Measurements from ENCODE around the gene GAS2L1.

GAS2L1 gene

DNA sequence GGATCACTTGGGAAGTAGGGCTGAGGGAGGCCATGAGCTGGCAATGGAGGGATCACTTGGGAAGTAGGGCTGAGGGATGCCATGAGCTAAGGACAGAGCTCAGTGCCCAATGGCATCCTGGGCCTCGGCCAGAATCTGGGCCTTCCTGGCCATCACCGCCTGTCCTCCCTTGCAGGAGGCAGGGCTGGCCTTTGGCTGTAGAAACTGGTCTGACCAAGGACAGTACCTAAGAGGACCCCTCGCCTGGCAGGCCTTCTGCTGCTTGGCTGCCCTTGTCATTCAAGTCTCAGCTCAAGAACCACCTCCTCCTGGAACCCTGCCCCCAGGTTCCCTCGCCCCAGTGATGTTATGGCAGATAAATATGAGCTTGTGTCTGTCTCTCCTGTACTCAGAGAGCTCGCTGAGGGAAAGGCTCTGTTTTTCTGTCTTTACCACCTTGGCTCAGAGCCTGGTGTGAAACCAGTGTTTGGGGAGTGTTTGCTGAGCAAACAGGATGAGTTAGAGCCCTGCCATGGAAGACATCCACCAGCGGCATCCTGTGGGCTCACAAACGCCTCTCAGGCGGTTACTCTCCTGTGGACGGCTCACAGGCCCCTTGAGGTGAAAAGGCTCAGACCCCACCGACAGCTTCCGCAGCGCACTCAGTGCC, 28.4 kb downstream of the GAS2L1 start:
- TF ChIP-seq ARNTL (CRISPR knock-in tag; IDR thresholded peaks at IDR 0.05; ENCODE audit: borderline replicate concordance, low read depth) (no peak), CSDC2 (CRISPR knock-in tag; IDR thresholded peaks at IDR 0.05) (no peak), ESRRG (CRISPR knock-in tag; IDR thresholded peaks at IDR 0.05) (no peak), BACH2 (CRISPR knock-in tag; IDR thresholded peaks at IDR 0.05; ENCODE audit: borderline replicate concordance) (no peak), PPARA (CRISPR knock-in tag; IDR thresholded peaks at IDR 0.05; ENCODE audit: borderline replicate concordance) (no peak), ZNF8 (CRISPR knock-in tag; IDR thresholded peaks at IDR 0.05) (no peak), GLIS3 (CRISPR knock-in tag; IDR thresholded peaks at IDR 0.05) (no peak)
- TF ChIP-seq, protein P1, sequence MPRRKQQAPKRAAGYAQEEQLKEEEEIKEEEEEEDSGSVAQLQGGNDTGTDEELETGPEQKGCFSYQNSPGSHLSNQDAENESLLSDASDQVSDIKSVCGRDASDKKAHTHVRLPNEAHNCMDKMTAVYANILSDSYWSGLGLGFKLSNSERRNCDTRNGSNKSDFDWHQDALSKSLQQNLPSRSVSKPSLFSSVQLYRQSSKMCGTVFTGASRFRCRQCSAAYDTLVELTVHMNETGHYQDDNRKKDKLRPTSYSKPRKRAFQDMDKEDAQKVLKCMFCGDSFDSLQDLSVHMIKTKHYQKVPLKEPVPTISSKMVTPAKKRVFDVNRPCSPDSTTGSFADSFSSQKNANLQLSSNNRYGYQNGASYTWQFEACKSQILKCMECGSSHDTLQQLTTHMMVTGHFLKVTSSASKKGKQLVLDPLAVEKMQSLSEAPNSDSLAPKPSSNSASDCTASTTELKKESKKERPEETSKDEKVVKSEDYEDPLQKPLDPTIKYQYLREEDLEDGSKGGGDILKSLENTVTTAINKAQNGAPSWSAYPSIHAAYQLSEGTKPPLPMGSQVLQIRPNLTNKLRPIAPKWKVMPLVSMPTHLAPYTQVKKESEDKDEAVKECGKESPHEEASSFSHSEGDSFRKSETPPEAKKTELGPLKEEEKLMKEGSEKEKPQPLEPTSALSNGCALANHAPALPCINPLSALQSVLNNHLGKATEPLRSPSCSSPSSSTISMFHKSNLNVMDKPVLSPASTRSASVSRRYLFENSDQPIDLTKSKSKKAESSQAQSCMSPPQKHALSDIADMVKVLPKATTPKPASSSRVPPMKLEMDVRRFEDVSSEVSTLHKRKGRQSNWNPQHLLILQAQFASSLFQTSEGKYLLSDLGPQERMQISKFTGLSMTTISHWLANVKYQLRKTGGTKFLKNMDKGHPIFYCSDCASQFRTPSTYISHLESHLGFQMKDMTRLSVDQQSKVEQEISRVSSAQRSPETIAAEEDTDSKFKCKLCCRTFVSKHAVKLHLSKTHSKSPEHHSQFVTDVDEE (CRISPR knock-in tag; IDR thresholded peaks at IDR 0.05): no peak
- TF ChIP-seq, protein P2, sequence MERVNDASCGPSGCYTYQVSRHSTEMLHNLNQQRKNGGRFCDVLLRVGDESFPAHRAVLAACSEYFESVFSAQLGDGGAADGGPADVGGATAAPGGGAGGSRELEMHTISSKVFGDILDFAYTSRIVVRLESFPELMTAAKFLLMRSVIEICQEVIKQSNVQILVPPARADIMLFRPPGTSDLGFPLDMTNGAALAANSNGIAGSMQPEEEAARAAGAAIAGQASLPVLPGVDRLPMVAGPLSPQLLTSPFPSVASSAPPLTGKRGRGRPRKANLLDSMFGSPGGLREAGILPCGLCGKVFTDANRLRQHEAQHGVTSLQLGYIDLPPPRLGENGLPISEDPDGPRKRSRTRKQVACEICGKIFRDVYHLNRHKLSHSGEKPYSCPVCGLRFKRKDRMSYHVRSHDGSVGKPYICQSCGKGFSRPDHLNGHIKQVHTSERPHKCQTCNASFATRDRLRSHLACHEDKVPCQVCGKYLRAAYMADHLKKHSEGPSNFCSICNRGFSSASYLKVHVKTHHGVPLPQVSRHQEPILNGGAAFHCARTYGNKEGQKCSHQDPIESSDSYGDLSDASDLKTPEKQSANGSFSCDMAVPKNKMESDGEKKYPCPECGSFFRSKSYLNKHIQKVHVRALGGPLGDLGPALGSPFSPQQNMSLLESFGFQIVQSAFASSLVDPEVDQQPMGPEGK (CRISPR knock-in tag; IDR thresholded peaks at IDR 0.05; ENCODE audit: borderline replicate concordance): no peak
- TF ChIP-seq, protein P3, sequence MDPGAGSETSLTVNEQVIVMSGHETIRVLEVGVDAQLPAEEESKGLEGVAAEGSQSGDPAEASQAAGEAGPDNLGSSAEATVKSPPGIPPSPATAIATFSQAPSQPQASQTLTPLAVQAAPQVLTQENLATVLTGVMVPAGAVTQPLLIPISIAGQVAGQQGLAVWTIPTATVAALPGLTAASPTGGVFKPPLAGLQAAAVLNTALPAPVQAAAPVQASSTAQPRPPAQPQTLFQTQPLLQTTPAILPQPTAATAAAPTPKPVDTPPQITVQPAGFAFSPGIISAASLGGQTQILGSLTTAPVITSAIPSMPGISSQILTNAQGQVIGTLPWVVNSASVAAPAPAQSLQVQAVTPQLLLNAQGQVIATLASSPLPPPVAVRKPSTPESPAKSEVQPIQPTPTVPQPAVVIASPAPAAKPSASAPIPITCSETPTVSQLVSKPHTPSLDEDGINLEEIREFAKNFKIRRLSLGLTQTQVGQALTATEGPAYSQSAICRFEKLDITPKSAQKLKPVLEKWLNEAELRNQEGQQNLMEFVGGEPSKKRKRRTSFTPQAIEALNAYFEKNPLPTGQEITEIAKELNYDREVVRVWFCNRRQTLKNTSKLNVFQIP (CRISPR knock-in tag; IDR thresholded peaks at IDR 0.05; ENCODE audit: borderline replicate concordance, low read depth): no peak
- TF ChIP-seq, protein P4, sequence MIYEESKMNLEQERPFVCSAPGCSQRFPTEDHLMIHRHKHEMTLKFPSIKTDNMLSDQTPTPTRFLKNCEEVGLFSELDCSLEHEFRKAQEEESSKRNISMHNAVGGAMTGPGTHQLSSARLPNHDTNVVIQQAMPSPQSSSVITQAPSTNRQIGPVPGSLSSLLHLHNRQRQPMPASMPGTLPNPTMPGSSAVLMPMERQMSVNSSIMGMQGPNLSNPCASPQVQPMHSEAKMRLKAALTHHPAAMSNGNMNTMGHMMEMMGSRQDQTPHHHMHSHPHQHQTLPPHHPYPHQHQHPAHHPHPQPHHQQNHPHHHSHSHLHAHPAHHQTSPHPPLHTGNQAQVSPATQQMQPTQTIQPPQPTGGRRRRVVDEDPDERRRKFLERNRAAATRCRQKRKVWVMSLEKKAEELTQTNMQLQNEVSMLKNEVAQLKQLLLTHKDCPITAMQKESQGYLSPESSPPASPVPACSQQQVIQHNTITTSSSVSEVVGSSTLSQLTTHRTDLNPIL (CRISPR knock-in tag; IDR thresholded peaks at IDR 0.05; ENCODE audit: low read depth): no peak
- ATAC-seq: no peak

DNA sequence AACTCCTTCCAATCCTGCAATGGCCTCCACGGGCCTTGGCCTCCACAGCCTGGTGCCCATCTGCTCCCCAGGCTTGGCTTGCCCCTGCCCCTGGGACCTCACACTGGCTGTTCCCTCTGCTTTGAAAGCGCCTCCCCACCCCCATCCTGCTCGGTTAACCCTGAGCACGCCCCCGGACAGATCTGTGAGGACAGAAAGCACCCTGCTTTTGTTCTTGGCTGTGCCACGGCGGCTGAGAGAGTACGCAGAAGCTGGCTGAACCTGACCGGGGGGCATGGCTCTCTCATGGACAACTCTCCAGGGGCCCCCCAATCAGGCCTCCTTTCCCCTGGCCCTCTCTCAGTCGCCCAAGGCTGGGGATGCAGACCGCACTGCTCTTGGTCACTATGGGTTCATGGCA, 29.2 kb downstream of the GAS2L1 start:
- no peak for ATAC-seq
- TF ChIP-seq, protein P2 (CRISPR knock-in tag; IDR thresholded peaks at IDR 0.05; ENCODE audit: borderline replicate concordance): no peak
- no peak for TF ChIP-seq TOX (CRISPR knock-in tag; IDR thresholded peaks at IDR 0.05; ENCODE audit: borderline replicate concordance)
- TF ChIP-seq ZFP30 (CRISPR knock-in tag; IDR thresholded peaks at IDR 0.05): no peak
- no peak for TF ChIP-seq GLIS3 (CRISPR knock-in tag; IDR thresholded peaks at IDR 0.05)
- no peak for TF ChIP-seq OSR1 (CRISPR knock-in tag; IDR thresholded peaks at IDR 0.05)
- no peak for TF ChIP-seq ZNF8 (CRISPR knock-in tag; IDR thresholded peaks at IDR 0.05)
- no peak for TF ChIP-seq CSDC2 (CRISPR knock-in tag; IDR thresholded peaks at IDR 0.05)
- TF ChIP-seq ARNTL (CRISPR knock-in tag; IDR thresholded peaks at IDR 0.05; ENCODE audit: borderline replicate concordance, low read depth): no peak
- no peak for TF ChIP-seq ZNF70 (CRISPR knock-in tag; IDR thresholded peaks at IDR 0.05)
- TF ChIP-seq, protein P3 (CRISPR knock-in tag; IDR thresholded peaks at IDR 0.05; ENCODE audit: borderline replicate concordance, low read depth): no peak
- TF ChIP-seq, protein P4 (CRISPR knock-in tag; IDR thresholded peaks at IDR 0.05; ENCODE audit: low read depth): no peak
- TF ChIP-seq, protein P5, sequence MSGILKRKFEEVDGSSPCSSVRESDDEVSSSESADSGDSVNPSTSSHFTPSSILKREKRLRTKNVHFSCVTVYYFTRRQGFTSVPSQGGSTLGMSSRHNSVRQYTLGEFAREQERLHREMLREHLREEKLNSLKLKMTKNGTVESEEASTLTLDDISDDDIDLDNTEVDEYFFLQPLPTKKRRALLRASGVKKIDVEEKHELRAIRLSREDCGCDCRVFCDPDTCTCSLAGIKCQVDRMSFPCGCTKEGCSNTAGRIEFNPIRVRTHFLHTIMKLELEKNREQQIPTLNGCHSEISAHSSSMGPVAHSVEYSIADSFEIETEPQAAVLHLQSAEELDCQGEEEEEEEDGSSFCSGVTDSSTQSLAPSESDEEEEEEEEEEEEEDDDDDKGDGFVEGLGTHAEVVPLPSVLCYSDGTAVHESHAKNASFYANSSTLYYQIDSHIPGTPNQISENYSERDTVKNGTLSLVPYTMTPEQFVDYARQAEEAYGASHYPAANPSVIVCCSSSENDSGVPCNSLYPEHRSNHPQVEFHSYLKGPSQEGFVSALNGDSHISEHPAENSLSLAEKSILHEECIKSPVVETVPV (CRISPR knock-in tag; IDR thresholded peaks at IDR 0.05): no peak
- no peak for TF ChIP-seq SNAI2 (CRISPR knock-in tag; IDR thresholded peaks at IDR 0.05)
- no peak for TF ChIP-seq PPARA (CRISPR knock-in tag; IDR thresholded peaks at IDR 0.05; ENCODE audit: borderline replicate concordance)
- TF ChIP-seq ZNF565 (CRISPR knock-in tag; conservative IDR thresholded peaks at IDR 0.05; ENCODE audit: low read depth): no peak
- TF ChIP-seq ESRRG (CRISPR knock-in tag; IDR thresholded peaks at IDR 0.05): no peak
